22Rv1 (cell line): ENCODE results near the gene RAB11FIP5.

Experiments used
- ZFX ChIP-seq: fragments of 450-650 bp; IDR thresholded peaks from 2 replicates; pipeline ENCODE4 v1.6.1; 2017; ENCODE audit warnings: antibody characterized with exemption, borderline replicate concordance
- TF ChIP-seq, protein P1 (sequence below): fragments of 450-650 bp; IDR thresholded peaks from 2 replicates; pipeline ENCODE4 v1.5.1; 2017; ENCODE audit warnings: mild to moderate bottlenecking

DNA sequence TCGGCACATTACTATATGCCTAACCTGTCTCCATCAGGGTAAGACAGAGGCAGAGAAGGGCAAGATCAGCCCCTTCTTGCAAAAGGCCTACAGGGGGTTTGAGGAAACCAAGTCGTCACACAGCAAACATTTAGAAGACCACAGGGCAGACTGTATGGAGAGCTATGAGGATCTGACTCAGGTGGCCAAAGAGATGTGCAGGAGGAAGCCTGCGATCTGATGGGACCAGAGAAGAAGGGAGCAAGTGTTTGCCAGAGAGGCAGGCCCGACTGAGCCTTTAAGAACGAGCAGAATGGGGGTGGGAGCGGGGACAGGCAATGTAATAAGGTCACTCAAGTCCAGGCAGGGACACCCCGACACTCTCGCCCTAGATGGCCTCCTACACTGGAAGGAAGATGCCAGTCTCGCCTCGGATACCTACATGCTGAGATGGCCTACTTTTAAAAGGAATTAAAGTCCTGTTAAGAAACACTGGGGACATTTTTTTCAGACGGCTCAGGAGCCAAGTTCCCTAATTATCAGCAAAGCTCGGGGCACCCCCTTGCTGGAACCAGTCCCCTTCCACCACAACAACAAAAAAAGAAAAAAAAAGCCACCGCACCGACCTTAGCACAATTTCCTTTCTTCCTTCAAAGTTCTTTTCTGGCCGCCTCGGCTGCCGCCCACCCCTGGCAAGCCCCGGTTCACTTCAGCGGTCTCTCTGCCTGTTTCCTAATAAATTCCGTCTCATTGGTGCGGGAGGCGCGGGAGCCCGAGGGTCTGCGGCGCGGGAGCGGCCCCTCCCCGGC, 42.7 kb downstream of the RAB11FIP5 start:
- TF ChIP-seq, protein P1, sequence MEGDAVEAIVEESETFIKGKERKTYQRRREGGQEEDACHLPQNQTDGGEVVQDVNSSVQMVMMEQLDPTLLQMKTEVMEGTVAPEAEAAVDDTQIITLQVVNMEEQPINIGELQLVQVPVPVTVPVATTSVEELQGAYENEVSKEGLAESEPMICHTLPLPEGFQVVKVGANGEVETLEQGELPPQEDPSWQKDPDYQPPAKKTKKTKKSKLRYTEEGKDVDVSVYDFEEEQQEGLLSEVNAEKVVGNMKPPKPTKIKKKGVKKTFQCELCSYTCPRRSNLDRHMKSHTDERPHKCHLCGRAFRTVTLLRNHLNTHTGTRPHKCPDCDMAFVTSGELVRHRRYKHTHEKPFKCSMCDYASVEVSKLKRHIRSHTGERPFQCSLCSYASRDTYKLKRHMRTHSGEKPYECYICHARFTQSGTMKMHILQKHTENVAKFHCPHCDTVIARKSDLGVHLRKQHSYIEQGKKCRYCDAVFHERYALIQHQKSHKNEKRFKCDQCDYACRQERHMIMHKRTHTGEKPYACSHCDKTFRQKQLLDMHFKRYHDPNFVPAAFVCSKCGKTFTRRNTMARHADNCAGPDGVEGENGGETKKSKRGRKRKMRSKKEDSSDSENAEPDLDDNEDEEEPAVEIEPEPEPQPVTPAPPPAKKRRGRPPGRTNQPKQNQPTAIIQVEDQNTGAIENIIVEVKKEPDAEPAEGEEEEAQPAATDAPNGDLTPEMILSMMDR = no peak
- no peak for TF ChIP-seq ZFX
